Activated CD8-positive, alpha-beta T cell treated with anti-CD3 and anti-CD28 coated beads for 36 hours (primary cell): ENCODE data around the gene PRKN. TPM values are rescaled to one million over a fixed set of nuclear protein-coding genes. Genes with fewer than 3 reads are reported as not detected.

Experiments
- ATAC-seq: fragments of 200-7000 bp; cut with Tn5 transposase; one replicate; pipeline ENCODE4 v1.10.0; 2021; ENCODE audit warnings: mild to moderate bottlenecking, moderate library complexity
- CTCF ChIA-PET: fragments of 350-600 bp; sonication (Branson Sonifier 250); formaldehyde crosslinking; loops from one replicate; lab custom pipeline; 2021; ENCODE audit warnings: antibody characterized with exemption; lab: Charles Lee
- POLR2A ChIA-PET: fragments of 350-600 bp; sonication (Branson Sonifier 250); formaldehyde crosslinking; loops from one replicate; lab custom pipeline; 2021; ENCODE audit warnings: antibody characterized with exemption; lab: Charles Lee
- DNase-seq: peaks from one replicate; pipeline ENCODE4 v3.0.0-alpha.2; 2020
- H3K27ac Mint-ChIP-seq: one replicate; pipeline ENCODE4 v1.8.0; 2021; ENCODE audit warnings: mild to moderate bottlenecking, mixed read lengths
- H3K27me3 Mint-ChIP-seq: one replicate; pipeline ENCODE4 v1.8.0; 2021; ENCODE audit warnings: mixed read lengths
- H3K36me3 Mint-ChIP-seq: one replicate; pipeline ENCODE4 v1.8.0; 2021; ENCODE audit warnings: low read depth, mixed read lengths
- H3K4me1 Mint-ChIP-seq: one replicate; pipeline ENCODE4 v1.8.0; 2021; ENCODE audit warnings: low read depth, mixed read lengths
- H3K4me3 Mint-ChIP-seq: one replicate; pipeline ENCODE4 v1.8.0; 2021; ENCODE audit warnings: mild to moderate bottlenecking, moderate library complexity, mixed read lengths
- H3K9me3 Mint-ChIP-seq: one replicate; pipeline ENCODE4 v1.8.0; 2021; ENCODE audit warnings: mixed read lengths
- intact Hi-C: fragments of 100-400 bp; cut with micrococcal nuclease; formaldehyde crosslinking; loops from one replicate; pipeline ENCODE4 v1.10.0; 2022
- total RNA-seq, 2 experiments: library from RNA; stranded (reverse); gene quantifications; one replicate each; pipeline ENCODE4 v1.2.3, GENCODE V29; 2021
- TF ChIP-seq, protein P1 (sequence below): fragments of 200-600 bp; IDR thresholded peaks from one replicate; pipeline ENCODE4 v1.8.0; 2022; ENCODE audit warnings: antibody characterized with exemption, mild to moderate bottlenecking

PRKN gene
- total RNA-seq, 2 experiments from 2014 or later = 1.2 to 1.4 TPM

DNA sequence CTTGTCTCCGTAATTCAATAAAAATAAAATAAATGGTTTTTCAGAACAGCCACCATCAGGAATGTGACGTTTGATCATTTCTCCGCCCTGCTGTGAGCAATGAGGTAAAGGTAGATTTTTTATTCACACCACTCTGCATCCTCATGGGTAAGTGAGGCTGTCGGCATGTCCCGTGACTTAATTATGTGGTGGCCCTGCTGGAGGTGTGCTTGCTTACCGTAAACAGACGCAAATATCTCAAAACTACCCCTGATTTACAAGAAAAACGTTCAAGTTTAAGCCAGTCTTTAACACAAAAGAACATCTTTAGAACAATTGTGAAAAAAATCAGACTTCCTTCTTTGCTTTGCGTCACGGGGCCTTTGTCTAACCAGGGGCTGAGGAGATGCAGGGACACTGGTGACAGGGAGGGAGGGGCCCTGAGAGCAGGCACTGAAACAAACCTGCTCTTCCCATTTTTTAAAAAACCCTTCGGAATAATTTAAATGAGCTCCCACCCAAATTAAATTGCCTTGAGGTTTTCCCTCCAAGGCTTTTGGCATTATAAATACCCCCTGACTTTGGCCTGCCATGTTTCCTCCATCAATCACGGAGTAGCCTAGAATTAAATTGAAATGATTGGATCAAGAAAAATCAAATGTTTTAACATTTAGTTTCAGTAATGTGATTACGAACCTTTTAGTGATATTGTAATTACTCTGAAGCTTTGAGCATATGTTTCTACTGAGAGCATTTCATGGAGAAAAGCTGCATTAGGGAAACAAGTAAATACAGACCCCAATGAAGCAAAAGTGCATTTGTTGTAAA, 13.4 kb downstream of the PRKN start:
- CTCF ChIA-PET = no interaction called here
- no peak for DNase-seq
- no peak for ATAC-seq
- no peaks in the 10 kb centered on the region for H3K4me1 Mint-ChIP-seq
- H3K36me3 Mint-ChIP-seq = no peaks in the 10 kb centered on the region
- intact Hi-C loops = no loop called here
- no peak overlapping the region for H3K27ac Mint-ChIP-seq
- no peak overlapping the region for H3K4me3 Mint-ChIP-seq
- peaks cover 4% of the 10 kb centered on the region for H3K9me3 Mint-ChIP-seq
- TF ChIP-seq, protein P1, sequence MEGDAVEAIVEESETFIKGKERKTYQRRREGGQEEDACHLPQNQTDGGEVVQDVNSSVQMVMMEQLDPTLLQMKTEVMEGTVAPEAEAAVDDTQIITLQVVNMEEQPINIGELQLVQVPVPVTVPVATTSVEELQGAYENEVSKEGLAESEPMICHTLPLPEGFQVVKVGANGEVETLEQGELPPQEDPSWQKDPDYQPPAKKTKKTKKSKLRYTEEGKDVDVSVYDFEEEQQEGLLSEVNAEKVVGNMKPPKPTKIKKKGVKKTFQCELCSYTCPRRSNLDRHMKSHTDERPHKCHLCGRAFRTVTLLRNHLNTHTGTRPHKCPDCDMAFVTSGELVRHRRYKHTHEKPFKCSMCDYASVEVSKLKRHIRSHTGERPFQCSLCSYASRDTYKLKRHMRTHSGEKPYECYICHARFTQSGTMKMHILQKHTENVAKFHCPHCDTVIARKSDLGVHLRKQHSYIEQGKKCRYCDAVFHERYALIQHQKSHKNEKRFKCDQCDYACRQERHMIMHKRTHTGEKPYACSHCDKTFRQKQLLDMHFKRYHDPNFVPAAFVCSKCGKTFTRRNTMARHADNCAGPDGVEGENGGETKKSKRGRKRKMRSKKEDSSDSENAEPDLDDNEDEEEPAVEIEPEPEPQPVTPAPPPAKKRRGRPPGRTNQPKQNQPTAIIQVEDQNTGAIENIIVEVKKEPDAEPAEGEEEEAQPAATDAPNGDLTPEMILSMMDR = no peak
- H3K27me3 Mint-ChIP-seq = no peaks in the 10 kb centered on the region
- POLR2A ChIA-PET = no interaction called here

DNA sequence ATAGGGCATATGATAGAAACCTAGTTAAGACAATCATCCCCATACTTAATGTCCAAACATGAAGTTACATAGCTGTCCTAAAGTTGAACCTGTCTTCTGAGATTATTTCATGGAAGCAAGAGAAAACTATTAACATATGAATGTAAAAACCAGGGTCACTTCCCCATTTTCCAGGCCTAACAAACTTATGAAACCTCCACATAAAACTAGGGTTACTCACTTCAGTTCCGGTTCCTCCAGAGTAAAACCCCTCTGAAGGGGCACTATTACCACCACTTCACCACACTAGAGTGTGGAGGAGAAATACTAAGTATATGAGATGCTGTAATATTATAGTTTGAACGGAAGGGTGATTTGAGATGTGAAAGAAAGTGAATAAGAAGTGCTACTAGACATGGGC, 14.9 kb downstream of the PRKN start:
- no peaks in the 10 kb centered on the region for H3K36me3 Mint-ChIP-seq

DNA sequence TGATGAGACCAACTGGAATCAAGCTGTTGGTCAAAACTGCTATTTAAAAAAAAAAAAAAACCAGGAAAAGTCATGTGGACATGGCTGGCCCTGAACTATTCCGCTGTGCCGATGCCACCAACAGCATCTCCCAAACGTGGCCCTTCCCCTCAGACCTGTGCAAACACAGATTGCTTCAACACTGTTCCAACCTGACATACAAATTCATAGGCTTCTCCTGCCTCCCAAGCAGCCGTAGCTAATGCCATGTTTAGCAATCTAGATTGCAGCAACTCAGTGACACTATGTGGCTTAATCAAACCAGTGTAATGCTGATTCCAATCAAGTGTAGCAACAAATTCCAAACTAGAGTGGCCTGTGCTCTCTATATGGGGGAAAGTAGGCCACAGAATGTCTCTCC, 16.2 kb downstream of the PRKN start:
- ATAC-seq = no peak
- H3K27me3 Mint-ChIP-seq = no peaks in the 10 kb centered on the region
- intact Hi-C loops = no loop called here
- no peak overlapping the region for H3K4me3 Mint-ChIP-seq
- ChIA-PET POLR2A (no interaction called here), CTCF (no interaction called here)
- no peaks in the 10 kb centered on the region for H3K9me3 Mint-ChIP-seq
- no peaks in the 10 kb centered on the region for H3K36me3 Mint-ChIP-seq
- no peak overlapping the region for H3K27ac Mint-ChIP-seq
- TF ChIP-seq, protein P1 = no peak
- no peaks in the 10 kb centered on the region for H3K4me1 Mint-ChIP-seq
- no peak for DNase-seq

More for the DNA sequence above, 14.9 kb downstream of the PRKN start:
- POLR2A ChIA-PET = no interaction called here
- TF ChIP-seq, protein P1 = no peak
- Mint-ChIP-seq H3K27me3 (no peaks in the 10 kb centered on the region), H3K4me3 (no peak overlapping the region), H3K27ac (no peak overlapping the region), H3K4me1 (no peaks in the 10 kb centered on the region), H3K9me3 (peaks cover 2% of the 10 kb centered on the region)
- CTCF ChIA-PET = no interaction called here
- ATAC-seq (no peak), DNase-seq (no peak)
- intact Hi-C loops = no loop called here

DNA sequence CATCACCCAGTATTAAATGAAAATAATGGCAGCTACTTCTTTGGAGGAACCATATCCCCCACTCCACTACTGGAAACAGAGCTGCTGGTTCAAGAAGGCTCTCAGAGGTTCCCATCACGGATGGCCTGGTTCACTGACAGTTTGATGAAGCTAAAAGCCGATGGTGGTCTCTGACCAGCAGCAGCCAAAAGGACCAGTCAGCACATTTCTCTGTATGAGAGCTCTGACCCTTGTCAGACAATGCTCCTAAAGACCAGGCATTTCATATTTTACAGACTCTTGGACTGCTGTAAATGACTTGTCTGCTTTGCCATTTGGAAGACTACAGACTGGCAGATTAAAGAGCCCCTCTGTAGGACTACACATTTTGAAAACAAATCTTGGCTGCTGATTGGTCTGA, 16.6 kb downstream of the PRKN start:
- no peaks in the 10 kb centered on the region for H3K27me3 Mint-ChIP-seq
- intact Hi-C loops = no loop called here
- CTCF ChIA-PET = no interaction called here

DNA sequence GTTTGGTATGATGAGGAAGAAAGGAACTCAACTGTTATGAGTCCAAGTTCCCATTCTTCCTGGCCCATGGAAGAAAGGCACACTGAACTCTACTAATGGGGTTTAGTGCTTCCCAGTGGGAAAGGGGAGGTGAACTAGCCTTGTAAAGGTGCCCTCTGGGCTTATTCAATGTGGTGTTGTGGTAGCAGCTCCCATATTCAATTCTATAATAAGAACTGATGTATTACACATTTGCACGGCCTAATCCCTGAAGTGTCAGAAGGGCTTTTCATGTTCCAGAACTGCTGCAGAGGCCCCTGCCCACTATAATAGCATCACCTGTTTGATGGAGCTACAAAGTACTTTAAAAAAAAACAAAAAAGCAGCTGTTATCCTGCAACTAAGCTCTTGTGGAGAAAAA, 17.1 kb downstream of the PRKN start:
- H3K9me3 Mint-ChIP-seq = no peaks in the 10 kb centered on the region
- ChIA-PET CTCF (no interaction called here), POLR2A (no interaction called here)
- no peak overlapping the region for H3K27ac Mint-ChIP-seq
- no peaks in the 10 kb centered on the region for H3K27me3 Mint-ChIP-seq
- intact Hi-C loops = no loop called here
- TF ChIP-seq, protein P1 = no peak
- H3K4me3 Mint-ChIP-seq = no peak overlapping the region
- no peaks in the 10 kb centered on the region for H3K36me3 Mint-ChIP-seq
- no peaks in the 10 kb centered on the region for H3K4me1 Mint-ChIP-seq
- ATAC-seq (no peak), DNase-seq (no peak)

More for the DNA sequence above, 16.6 kb downstream of the PRKN start:
- Mint-ChIP-seq H3K4me3 (no peak overlapping the region), H3K4me1 (no peaks in the 10 kb centered on the region), H3K27ac (no peak overlapping the region), H3K36me3 (no peaks in the 10 kb centered on the region), H3K9me3 (no peaks in the 10 kb centered on the region)
- POLR2A ChIA-PET = no interaction called here
- no peak for ATAC-seq
- TF ChIP-seq, protein P1 = no peak
- no peak for DNase-seq
